ENCODE results near the gene BAZ1B.

DNA sequence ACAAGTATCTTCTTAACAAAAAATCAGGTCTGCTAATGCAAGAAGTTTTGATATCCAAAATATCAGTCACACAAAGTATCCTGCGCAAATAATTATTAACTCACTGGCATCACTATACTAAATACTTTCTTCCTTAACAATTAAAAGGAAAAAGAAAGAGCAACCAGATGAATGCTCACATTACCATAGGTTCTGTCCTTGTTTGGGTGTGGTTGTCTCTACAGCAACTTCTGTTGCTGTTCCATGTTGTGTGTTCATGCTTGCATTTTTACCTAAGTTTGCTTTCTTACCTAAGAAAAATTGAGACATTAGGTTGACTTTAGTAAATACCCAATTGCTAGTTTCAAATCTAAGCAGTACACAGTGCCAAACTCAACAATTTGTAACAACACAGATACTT is 56.0 kb downstream of the BAZ1B start:
- TF ChIP-seq, protein P1, sequence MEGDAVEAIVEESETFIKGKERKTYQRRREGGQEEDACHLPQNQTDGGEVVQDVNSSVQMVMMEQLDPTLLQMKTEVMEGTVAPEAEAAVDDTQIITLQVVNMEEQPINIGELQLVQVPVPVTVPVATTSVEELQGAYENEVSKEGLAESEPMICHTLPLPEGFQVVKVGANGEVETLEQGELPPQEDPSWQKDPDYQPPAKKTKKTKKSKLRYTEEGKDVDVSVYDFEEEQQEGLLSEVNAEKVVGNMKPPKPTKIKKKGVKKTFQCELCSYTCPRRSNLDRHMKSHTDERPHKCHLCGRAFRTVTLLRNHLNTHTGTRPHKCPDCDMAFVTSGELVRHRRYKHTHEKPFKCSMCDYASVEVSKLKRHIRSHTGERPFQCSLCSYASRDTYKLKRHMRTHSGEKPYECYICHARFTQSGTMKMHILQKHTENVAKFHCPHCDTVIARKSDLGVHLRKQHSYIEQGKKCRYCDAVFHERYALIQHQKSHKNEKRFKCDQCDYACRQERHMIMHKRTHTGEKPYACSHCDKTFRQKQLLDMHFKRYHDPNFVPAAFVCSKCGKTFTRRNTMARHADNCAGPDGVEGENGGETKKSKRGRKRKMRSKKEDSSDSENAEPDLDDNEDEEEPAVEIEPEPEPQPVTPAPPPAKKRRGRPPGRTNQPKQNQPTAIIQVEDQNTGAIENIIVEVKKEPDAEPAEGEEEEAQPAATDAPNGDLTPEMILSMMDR (IDR thresholded peaks at IDR 0.05) = no peak
- TF ChIP-seq POLR2AphosphoS5 (IDR thresholded peaks at IDR 0.05; ENCODE audit: low read depth, low read length) (no peak), TCF7L2 (IDR thresholded peaks at IDR 0.05; ENCODE audit: low read depth, low read length) (no peak), SIN3A (IDR thresholded peaks at IDR 0.05; ENCODE audit: borderline replicate concordance, insufficient read depth, low read depth, low read length) (no peak)
- TF ChIP-seq, protein P2, sequence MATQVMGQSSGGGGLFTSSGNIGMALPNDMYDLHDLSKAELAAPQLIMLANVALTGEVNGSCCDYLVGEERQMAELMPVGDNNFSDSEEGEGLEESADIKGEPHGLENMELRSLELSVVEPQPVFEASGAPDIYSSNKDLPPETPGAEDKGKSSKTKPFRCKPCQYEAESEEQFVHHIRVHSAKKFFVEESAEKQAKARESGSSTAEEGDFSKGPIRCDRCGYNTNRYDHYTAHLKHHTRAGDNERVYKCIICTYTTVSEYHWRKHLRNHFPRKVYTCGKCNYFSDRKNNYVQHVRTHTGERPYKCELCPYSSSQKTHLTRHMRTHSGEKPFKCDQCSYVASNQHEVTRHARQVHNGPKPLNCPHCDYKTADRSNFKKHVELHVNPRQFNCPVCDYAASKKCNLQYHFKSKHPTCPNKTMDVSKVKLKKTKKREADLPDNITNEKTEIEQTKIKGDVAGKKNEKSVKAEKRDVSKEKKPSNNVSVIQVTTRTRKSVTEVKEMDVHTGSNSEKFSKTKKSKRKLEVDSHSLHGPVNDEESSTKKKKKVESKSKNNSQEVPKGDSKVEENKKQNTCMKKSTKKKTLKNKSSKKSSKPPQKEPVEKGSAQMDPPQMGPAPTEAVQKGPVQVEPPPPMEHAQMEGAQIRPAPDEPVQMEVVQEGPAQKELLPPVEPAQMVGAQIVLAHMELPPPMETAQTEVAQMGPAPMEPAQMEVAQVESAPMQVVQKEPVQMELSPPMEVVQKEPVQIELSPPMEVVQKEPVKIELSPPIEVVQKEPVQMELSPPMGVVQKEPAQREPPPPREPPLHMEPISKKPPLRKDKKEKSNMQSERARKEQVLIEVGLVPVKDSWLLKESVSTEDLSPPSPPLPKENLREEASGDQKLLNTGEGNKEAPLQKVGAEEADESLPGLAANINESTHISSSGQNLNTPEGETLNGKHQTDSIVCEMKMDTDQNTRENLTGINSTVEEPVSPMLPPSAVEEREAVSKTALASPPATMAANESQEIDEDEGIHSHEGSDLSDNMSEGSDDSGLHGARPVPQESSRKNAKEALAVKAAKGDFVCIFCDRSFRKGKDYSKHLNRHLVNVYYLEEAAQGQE (IDR thresholded peaks at IDR 0.05; ENCODE audit: insufficient read depth in 1 of 2, low read depth in 2 of 2, low read length in 1 of 2) = no peak
